ENCODE data around the gene OXSR1. TPM values are rescaled to one million over a fixed set of nuclear protein-coding genes. Genes with fewer than 3 reads are reported as not detected.

The OXSR1 gene
- total and polyA plus RNA-seq, 2 of the 13 experiments (the other 11 are each of a cell fraction or from before 2014, with no cell fraction given): 27.4 to 32.6 TPM

- 0 out of 2 replicates have a peak, but pooled peaks have one; percentile 32 for TF ChIP-seq STAT6 (CRISPR knock-in tag; IDR thresholded peaks at IDR 0.05; ENCODE audit: borderline replicate concordance)
- TF ChIP-seq ZZZ3 (CRISPR knock-in tag; IDR thresholded peaks at IDR 0.05; ENCODE audit: borderline replicate concordance): no peak; the same call in 1 of the 2 replicates
- TF ChIP-seq ZNF704 (CRISPR knock-in tag; IDR thresholded peaks at IDR 0.05; ENCODE audit: borderline replicate concordance): peak; percentile 67
- no peak for TF ChIP-seq ZNF652 (CRISPR knock-in tag; IDR thresholded peaks at IDR 0.05; ENCODE audit: borderline replicate concordance, low read depth)
- no peak for TF ChIP-seq TCF12 (IDR thresholded peaks at IDR 0.05)
- peak; percentile 82 for TF ChIP-seq TCF12 (CRISPR knock-in tag; IDR thresholded peaks at IDR 0.05)
- TF ChIP-seq ETV5 (CRISPR knock-in tag; IDR thresholded peaks at IDR 0.05; ENCODE audit: borderline replicate concordance): peak; percentile 37; the same call in 1 of the 2 replicates
- 0 out of 2 replicates have a peak, but pooled peaks have one; percentile 61 for TF ChIP-seq KLF6 (CRISPR knock-in tag; IDR thresholded peaks at IDR 0.05)
- 0 out of 2 replicates have a peak, but pooled peaks have one; percentile 20 for TF ChIP-seq ZBTB26 (CRISPR knock-in tag; IDR thresholded peaks at IDR 0.05; ENCODE audit: borderline replicate concordance)
- peak; percentile 76; the same call in 1 of the 2 replicates for TF ChIP-seq DMAP1 (CRISPR knock-in tag; IDR thresholded peaks at IDR 0.05)
- TF ChIP-seq ATF3 (CRISPR knock-in tag; IDR thresholded peaks at IDR 0.05): no peak
- no peak for TF ChIP-seq ZNF557 (CRISPR knock-in tag; IDR thresholded peaks at IDR 0.05)
- no peak for TF ChIP-seq MIER2 (CRISPR knock-in tag; IDR thresholded peaks at IDR 0.05)
- no peak for TF ChIP-seq SMC3 (IDR thresholded peaks at IDR 0.05; ENCODE audit: low read length)
- peak; percentile 28 for TF ChIP-seq CTCF (CRISPR knock-in tag; IDR thresholded peaks at IDR 0.05)
- no peak for TF ChIP-seq ETV6 (CRISPR knock-in tag; conservative IDR thresholded peaks at IDR 0.05)
- TF ChIP-seq NPAS2 (CRISPR knock-in tag; IDR thresholded peaks at IDR 0.05; ENCODE audit: borderline replicate concordance): no peak
Observed at GRCh38 chr3:38138349-38139190, 26.8 kb upstream of the OXSR1 start, which contains the start of gene MYD88 (continued).
